Measurements from ENCODE around the gene PIPOX. TPM values are rescaled to one million over a fixed set of nuclear protein-coding genes. Genes with fewer than 3 reads are reported as not detected.

The PIPOX gene, protein sequence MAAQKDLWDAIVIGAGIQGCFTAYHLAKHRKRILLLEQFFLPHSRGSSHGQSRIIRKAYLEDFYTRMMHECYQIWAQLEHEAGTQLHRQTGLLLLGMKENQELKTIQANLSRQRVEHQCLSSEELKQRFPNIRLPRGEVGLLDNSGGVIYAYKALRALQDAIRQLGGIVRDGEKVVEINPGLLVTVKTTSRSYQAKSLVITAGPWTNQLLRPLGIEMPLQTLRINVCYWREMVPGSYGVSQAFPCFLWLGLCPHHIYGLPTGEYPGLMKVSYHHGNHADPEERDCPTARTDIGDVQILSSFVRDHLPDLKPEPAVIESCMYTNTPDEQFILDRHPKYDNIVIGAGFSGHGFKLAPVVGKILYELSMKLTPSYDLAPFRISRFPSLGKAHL
- 1 to 10 TPM; 1.6 to 1.8 TPM for total RNA-seq

DNA sequence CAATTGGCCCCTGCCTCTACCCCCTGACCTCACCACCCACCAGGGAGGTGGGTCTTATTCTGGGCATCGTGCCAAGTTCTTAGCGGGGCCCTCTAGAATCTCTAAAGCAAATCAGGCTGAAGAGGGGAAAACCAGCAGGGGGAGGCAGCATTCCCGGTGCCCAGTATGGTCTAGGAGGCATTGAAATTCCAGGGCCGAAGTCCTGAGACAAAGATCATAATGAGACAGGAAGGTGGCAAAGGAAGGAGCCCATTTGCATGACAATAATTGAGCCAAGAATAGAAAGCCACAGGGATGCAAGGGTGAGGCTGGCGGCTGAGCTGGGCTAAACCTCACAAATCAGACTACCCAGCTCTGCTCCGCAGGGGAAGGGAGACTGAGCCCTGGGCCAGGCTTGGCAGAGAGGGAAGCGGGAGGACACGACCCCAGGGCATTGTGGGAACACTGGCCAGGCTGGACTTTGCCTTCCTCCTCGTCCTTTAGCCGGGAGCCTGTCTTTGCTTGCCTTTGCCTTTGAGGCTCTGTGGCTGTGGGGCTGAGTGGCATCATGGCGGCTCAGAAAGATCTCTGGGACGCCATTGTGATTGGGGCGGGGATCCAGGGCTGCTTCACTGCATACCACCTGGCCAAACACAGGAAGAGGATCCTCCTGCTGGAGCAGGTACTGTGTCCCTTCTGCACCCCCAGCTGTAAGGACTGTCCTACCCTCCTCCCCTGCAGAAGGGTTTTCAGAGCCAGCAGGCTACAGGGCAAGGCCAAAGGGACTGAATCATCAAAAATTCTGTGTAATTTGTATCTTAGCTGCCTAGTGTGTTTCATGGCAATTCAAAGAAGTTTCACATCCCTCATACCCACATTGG lies at the start of gene PIPOX:
Gene PIPOX, plus strand, starts transcription at position 463 of the 860 bp plus-strand sequence. Its CDS starts 85 bp downstream, at position 548.
- ChIA-PET CTCF (interaction anchor here (1.1 kb wide), 1 partner anchor 279 kb away, joined by 3 read pairs; no protein-coding TSS in a partner anchor), POLR2A (no interaction called here)

DNA sequence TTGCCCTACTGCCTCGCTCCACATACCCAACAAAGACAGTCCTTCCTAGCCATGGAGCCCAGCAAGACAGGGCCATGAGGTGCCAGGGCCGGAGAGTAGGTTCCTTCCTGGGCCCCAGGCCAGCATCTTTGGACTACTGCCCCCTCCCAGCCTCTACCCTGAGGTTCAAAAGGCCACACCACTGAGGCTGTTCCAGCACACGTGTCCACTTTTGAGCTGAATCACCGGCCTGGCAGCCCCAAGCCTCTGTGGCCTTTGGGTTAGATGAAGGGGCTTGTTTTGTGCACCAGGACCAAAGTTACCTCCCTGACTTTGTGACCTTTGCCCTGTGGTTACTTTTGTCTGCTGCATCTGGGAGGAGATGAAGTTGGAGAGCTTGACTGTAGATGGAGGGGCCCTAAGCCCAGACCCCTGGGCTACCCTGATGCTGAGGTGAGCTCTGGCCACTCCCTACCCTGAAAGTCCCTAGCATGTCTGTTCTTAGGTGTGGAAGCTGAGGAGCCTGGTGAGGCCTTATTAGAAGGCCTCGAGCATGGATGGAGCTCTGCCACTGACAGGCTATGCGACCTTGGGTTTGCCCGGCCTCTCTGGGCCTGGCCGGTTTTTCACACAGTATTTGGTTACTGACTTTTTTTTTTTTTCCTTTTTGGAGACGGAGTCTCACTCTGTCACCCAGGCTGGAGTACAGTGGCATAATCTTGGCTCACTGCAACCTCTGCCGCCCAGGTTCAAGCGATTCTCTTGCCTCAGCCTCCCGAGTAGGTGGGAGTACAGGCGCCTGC lies 49.1 kb upstream of the PIPOX start:
- POLR2A ChIA-PET, result interaction anchor here (0.7 kb wide), 1 partner anchor 16 kb away, joined by 3 read pairs; no protein-coding TSS in a partner anchor

DNA sequence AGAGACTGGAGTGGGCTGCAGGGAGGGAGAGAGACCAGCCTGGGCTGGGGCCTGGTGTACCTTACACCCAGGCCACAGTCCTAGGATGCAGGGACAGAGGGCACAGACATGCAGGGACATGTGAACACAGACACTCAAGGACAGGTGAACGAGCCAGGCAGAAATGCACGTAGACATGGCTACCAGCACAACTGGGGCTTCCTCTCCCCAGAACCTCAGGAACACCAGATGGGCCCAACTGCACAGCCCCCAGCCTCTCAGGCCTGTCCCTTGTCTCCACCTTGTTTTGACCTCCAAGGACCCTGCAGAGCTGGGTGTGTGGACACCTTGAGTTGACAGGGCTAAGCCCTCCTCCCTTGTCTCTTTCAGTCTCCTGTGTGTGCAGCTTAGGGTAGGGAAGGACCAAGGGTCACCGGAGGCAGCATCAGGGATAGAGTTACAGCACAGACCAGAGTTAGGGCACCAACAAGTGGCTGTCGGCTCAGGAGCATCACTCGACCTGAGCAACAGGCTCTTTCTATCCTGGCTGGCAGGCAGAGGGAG lies 46.3 kb upstream of the PIPOX start:
- CTCF ChIA-PET, result no interaction called here
- POLR2A ChIA-PET, result no interaction called here

More for the DNA sequence above, 49.1 kb upstream of the PIPOX start:
- CTCF ChIA-PET, result interaction anchor here (1.2 kb wide), 1 partner anchor 28 kb away, joined by 5 read pairs; no protein-coding TSS in a partner anchor

DNA sequence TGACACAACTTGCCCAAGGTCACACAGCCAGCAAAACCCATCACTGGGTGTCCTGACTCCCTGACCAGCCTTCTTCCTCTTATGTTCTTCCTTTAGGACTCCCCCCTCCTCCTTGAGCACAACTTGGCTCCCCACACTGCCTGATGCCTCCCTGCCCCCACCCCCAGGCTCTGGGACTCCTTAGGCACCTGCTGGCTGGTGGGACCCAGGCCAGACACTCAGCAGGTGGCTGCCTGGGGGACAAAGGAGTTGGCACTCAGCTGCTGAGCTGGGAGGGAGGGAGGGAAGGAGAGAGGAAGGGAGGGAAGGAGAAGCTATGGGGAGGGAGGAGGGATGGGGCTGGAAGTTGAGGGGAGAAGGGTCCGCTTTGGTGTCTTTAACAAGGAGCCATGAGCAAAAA lies 45.1 kb upstream of the PIPOX start:
- CTCF ChIA-PET, result no interaction called here
- POLR2A ChIA-PET, result no interaction called here

DNA sequence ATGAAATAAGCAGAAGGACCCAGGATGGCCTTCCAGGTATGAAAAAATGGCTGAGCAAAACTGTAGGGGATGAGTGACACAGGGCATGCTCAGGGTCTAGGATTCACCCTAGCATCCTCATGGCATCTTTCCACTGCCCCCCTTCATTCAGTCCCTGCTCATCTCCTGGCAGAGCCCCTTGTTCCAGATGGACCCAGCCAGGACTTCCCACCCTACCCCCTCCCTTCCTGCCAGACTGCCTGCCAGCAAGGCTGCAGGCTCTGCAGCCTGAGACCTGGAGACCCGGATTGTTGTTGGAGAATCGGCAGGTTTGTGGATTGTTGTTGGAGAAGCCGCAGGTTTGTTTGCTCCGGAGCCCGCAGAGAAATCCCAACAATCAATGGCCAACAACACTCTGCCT lies 43.7 kb upstream of the PIPOX start:
- CTCF ChIA-PET, result no interaction called here
- POLR2A ChIA-PET, result no interaction called here

DNA sequence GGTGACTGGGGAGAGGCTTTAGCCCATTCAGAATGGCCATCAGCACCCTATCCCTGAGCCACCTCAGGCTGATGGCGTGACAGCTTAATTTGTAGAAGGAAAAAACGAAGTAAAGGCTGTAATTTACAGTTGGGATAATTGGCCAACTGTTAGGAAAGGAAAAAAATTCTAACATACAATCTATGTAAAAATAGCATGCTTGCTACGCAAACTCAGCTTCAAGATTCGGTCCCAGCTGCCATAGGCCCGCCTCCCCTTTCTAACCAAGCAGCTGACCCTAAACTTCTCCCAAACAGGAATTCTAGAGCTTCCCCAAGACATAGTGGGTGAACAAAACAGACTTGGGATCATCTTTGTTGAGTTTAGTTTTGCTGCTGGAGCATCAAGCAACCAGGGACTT lies 42.0 kb upstream of the PIPOX start:
- ChIA-PET CTCF (interaction anchor here (0.7 kb wide), 1 partner anchor 8 kb away, joined by 4 read pairs; no protein-coding TSS in a partner anchor), POLR2A (no interaction called here)

DNA sequence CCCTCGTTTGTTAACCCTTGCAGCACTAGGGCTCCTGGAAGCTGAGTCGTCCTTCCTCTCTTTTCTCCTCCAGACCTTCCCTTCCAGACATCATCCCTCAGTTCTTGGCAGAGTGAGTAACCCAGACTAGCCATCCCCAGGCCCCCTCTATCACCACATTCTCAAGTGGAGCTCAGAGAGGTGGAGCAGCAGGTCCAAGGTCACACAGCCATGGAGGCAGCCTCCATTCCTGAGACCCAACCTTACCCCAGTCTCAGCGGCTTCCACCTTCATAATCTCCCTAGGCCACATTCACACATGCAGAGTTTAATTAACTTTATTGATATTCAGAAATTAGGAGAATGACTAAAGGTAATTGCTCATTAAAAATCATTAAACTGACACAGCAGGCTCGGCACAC lies 40.1 kb upstream of the PIPOX start:
- ChIA-PET CTCF (interaction anchor here (2.0 kb wide), 1 partner anchor 37 kb away, joined by 5 read pairs; no protein-coding TSS in a partner anchor), POLR2A (no interaction called here)

DNA sequence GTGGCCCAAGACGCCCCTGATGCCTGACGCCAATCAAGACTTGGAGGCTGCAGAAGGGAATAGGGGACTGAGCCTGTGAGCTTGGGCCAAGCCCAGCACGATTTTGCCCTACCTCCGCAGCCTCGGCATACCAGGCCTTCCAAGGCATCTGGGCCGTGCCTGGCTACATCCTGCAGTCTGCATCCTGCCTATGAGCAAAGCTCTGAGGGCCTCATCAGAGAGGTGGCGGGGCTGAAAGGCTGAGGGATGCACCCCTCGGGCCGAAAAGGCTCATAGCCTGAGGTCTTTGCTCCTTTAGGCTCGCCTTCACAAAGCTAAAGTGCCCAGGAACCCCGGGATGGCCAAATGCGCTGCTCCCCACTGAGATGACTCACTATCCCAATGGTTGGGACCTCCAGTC lies 39.7 kb upstream of the PIPOX start:
- CTCF ChIA-PET, result interaction anchor here (2.0 kb wide), 1 partner anchor 38 kb away, joined by 5 read pairs; no protein-coding TSS in a partner anchor
- POLR2A ChIA-PET, result no interaction called here

DNA sequence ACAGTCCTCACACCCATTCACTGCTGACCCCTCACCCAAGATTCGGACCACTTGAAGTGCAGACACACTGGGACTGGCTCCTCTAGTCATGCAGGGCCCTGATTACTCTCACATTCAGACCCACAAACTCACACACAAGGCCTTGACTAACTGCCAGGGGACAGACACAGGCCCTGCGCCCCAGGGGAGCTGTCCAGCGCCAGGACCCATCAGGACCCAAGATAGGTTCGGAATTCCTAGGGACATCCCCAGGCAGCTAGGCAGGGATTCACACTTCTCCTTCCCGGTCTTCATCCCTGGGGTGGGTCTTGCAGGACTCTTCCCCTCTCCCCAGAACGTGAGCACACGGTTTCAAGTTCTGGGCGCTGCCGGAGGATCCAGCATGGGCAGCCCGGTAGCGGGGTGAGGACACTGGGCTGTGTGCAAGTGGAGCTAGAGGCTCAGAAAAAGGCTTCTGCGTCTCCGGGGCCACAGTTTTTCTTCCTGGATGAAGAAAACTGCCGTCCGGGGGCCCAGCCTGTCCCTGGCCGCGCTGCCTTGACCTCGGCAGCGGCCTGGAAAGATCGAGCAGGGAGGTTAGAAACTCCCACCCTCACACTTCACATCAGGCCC lies 38.8 kb upstream of the PIPOX start:
- CTCF ChIA-PET, result no interaction called here
- POLR2A ChIA-PET, result no interaction called here

DNA sequence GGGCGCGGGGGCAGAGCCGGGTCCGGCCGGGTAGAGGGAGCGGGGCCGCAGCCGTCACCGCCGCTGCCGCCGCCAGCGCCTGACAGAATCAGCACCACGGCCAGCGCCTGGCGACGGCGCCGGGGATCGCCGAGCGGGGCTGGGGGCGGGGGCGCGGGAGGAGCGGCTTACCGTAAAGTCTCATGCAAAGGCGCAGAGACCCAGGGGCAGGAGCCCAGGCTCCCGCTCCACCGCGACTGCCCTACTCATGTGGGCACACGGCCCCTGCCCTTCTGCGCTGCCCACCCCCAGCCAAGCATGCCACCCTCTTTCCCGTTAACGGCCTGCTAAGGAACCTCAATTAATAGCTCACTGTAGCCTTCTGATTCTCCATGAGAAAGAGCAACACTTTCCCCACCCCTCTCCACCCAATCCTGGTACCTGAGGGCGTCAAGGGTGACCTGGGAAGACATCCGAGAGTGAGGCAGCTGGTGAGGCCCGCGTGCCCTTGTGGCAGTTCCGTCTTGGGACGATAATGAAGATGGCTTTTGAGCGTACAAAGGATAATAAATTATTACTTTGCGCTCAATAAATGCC lies 36.9 kb upstream of the PIPOX start, which contains the start of gene SEZ6:
Gene SEZ6, minus strand, starts transcription at position 98 of the 576 bp plus-strand sequence. CDS start 164 bp downstream, outside the sequence.
- POLR2A ChIA-PET, result no interaction called here
- CTCF ChIA-PET, result no interaction called here

DNA sequence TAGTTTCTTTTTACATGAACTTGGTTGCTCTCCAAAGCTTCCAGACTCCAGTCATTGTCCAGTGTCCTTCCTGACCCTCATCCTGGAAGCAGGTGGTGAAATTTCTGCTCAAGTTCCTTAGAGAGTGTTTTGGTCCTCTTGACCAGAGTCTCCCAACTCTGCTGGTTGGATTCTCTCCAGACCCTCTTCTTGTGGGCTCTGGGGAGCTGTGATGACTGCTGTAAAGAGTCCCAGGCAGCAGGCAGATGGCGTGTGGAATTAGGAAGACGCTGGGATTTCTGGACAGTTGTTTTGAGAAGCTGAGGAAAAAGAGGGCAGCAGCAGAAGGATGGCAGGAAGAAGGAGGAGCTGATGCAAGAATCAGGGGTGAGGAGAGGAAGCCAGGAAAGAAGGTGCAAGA lies 35.5 kb upstream of the PIPOX start:
- ChIA-PET POLR2A (no interaction called here), CTCF (interaction anchor here (1.4 kb wide), 1 partner anchor 110 kb away, joined by 3 read pairs; no protein-coding TSS in a partner anchor)

DNA sequence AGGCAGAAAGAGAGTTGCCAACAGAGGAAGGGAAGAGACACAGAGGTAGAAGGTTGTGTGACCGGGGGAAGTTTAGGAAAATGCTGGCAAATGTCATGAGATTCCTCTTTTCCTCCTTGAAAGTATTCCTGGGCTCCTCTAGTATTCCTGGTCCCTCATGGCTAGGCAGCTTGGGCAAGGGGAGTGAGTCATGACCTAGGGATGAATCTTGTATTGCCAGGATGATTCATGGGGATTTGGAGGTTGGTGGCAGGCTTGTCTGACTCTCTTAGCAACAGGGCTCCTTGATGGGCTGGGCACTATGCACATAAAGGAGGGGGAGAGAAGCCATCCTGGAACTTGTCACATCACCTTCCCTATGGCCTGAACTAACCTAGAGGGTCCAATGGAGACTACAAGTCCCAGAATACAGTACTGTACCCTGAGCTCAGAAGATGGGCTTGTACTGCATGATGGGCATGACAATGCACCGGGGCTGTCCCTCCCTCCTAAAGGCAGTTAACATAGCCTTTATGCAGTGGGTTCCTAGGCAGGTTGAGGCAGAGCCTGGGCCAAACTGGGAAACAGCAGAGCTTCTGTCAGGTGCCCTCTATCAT lies 35.0 kb upstream of the PIPOX start:
- CTCF ChIA-PET, result interaction anchor here (1.4 kb wide), 1 partner anchor 109 kb away, joined by 3 read pairs; no protein-coding TSS in a partner anchor
- POLR2A ChIA-PET, result no interaction called here

DNA sequence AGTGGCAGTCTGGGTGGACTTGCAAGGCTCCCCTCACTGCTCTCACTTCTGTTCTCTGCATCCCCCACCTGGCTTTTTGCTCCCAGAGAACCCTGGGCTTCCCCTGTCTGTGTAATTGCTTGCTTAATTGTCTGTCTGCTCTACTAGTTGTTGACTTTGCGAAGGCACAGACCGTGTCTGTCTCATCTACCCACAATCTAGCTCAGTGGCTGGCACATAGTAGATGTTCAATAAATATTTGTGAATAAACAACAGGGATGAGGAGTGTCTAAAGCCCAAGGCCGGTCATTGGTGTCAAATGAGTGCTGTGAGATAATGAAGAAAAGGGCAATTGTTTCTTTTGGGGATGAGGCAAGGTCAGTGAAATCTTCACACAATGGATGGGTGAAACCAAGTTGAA lies 34.4 kb upstream of the PIPOX start:
- ChIA-PET POLR2A (no interaction called here), CTCF (no interaction called here)

DNA sequence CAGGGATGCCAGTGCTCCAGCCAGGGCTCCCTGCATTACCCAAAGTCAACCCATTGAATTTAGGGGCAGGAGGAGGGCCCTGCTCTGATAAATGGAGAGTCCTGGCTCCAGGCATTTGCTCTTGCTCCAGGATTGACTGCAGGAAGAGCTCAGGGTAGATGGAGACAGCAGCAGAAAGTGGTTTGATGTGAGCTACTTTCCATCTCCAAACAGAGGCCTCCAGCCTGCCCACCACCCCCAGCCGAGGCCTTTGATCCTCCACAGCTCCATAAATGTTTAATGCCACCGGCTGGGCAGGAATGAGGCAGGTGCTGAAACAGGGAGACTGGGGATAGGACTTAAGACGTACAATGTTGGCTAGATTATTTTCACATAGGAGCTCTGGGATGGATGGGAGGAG lies 32.8 kb upstream of the PIPOX start:
- CTCF ChIA-PET, result interaction anchor here (1.6 kb wide), 1 partner anchor 101 kb away, joined by 3 read pairs; no protein-coding TSS in a partner anchor
- POLR2A ChIA-PET, result interaction anchor here (0.6 kb wide), 1 partner anchor 16 kb away, joined by 3 read pairs; no protein-coding TSS in a partner anchor

DNA sequence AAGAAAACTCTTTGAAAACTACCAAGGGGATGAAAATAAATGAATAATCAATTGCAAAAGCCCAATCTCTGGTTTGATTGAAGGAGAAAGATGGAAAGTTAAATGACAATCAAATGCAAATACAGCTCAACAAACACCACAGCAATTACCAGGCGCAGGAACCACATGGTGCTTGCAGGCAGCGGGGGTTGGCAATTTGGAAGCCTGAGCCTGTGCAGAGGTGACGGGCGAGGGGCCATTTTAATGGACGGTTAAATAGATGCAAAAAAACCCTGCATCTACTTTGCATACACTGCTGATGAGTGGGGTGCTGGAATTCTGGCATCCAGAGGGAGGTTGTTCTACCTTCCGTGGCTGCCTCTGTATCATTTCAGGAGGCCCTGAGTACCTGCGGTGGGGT lies 32.4 kb upstream of the PIPOX start:
- POLR2A ChIA-PET, result no interaction called here
- CTCF ChIA-PET, result interaction anchor here (1.6 kb wide), 1 partner anchor 101 kb away, joined by 3 read pairs; no protein-coding TSS in a partner anchor

DNA sequence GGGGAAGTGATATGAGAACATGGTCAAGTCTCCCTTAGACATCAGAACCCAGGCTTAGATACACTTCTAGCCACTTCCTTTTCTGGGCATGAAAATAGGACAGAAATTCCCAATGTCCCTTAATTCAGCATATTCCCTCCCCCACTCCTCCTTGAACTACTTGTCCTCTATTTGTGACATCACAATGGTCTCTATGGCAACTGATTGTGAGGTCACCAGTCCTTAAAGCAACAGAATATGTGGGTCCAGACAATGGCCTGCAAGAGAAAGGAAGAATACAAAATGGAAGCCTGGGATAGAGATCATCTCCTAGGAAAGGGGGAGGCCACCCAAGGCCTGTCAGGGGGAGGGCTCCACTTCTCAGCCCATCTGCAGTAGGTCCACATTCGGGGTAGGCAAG lies 30.4 kb upstream of the PIPOX start:
- POLR2A ChIA-PET, result no interaction called here
- CTCF ChIA-PET, result no interaction called here

DNA sequence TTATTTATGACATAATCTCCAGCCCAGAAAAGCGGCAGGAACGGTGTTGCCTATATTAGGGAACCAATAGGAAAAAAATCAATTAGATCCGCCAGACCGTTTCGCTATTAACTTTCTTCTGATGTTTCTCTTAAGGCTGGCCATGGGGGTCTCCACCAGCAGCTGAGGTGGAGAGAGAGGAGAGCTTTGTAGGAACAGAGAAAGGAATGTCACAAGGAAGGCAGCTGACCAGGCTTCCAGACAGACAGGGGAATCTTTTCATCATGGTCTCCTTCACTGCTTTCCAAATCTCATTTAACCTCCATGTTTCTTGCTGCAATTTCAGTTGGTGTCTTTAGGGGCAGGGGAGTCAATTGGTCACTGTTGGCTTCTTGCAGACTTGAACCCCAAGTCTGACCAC lies 28.2 kb upstream of the PIPOX start:
- ChIA-PET POLR2A (no interaction called here), CTCF (interaction anchor here (1.4 kb wide), 1 partner anchor 20 kb away, joined by 3 read pairs; no protein-coding TSS in a partner anchor)

All from activated CD8-positive, alpha-beta memory T cell treated with anti-CD3 and anti-CD28 coated beads for 36 hours (primary cell).